Uterus (tissue), 4 donors: Measurements from ENCODE around the gene OFD1. TPM values are rescaled to one million over a fixed set of nuclear protein-coding genes. Genes with fewer than 3 reads are reported as not detected.

Experiments used
- DNase-seq, 2 donors: peaks; one replicate each; pipeline ENCODE4 v3.0.0-alpha.2; 2019 to 2020
- H3K27ac ChIP-seq, 2 donors: fragments of 200-600 bp; sonication (generic); 1 replicate in 1 of 2; 2 replicates in 1 of 2; pipeline ENCODE4 v1.5.1; 2016 to 2018
- H3K27me3 ChIP-seq, 2 donors: fragments of 200-600 bp; sonication (generic); one replicate each; pipeline ENCODE4 v1.5.1; 2018 to 2019; ENCODE audit warnings: control low read depth in 1 of 2
- H3K36me3 ChIP-seq, 2 donors: fragments of 200-600 bp; sonication (generic); one replicate each; pipeline ENCODE4 v1.5.1; 2019; ENCODE audit warnings: control low read depth in 1 of 2
- H3K4me1 ChIP-seq, 2 donors: fragments of 200-600 bp; sonication (generic); one replicate each; pipeline ENCODE4 v1.5.1; 2018 to 2019; ENCODE audit warnings: control low read depth in 1 of 2
- H3K4me3 ChIP-seq, 2 donors: fragments of 200-600 bp; sonication (generic); 1 replicate in 1 of 2; 2 replicates in 1 of 2; pipeline ENCODE4 v1.5.1; 2018 to 2019; ENCODE audit warnings: mild to moderate bottlenecking in 1 of 2
- H3K9me3 ChIP-seq, 2 donors: fragments of 200-600 bp; sonication (generic); one replicate each; pipeline ENCODE4 v1.5.1; 2019; ENCODE audit warnings: control low read depth in 1 of 2
- POLR2A ChIP-seq, 2 donors: fragments of 450-650 bp; IDR thresholded peaks; one replicate each; pipeline ENCODE4 v1.6.1; 2016; ENCODE audit warnings: antibody characterized with exemption in 2 of 2, mild to moderate bottlenecking in 1 of 2, moderate library complexity in 1 of 2
- intact Hi-C: fragments of 100-400 bp; cut with DNase I; formaldehyde crosslinking; loops from one replicate; pipeline ENCODE4 v1.15.1; 2023; ENCODE audit warnings: low total_unique reads
- total RNA-seq, 4 donors: library from RNA; depleted of rRNA in 3 of 4; stranded (reverse); fragments of >200 nt in 3 of 4; gene quantifications; one replicate each; pipeline versions ENCODE4 v1.1.0 to v1.2.4, GENCODE V29; 2014 to 2023
- TF ChIP-seq, protein P1 (sequence below), 4 experiments: fragments of 200-600 bp in 2 of 4; fragments of 450-650 bp in 2 of 4; sonication (generic) in 2 of 4; IDR thresholded peaks; one replicate each; pipeline ENCODE4 v1.5.1; 2016 to 2019; ENCODE audit warnings: antibody characterized with exemption in 4 of 4, mild to moderate bottlenecking in 2 of 4, moderate library complexity in 1 of 4
- donor health status: DM: yes; HTN: yes; CAD: no.

The OFD1 gene
- total RNA-seq, 4 donors from 2014 or later: 24.1 to 172 (median 49.7) TPM

DNA sequence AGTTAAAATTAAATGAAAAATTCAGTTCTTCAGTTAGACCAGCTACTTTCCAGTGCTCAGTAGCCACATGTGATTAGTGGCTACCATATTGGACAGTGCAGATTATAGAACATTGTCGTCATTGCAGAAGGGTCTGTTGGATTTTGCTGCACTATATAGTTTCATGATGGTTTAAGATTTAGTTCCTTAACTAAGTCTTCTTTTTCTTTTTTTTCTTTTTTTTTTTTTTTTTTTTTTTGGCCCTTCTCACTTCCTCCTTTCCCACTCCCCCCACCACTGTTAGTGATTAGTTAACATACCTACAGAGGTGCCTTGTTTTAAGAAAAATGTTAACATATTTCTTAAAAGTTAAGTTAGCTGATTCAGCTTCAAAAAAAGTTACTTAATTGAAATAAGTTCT lies 36.6 kb upstream of the OFD1 start:
- Histone ChIP-seq H3K36me3 (no peaks in the 10 kb centered on the region), H3K9me3 (no peaks in the 10 kb centered on the region), H3K4me3 (no peak overlapping the region), H3K4me1 (peaks cover 0 to 4% of the 10 kb centered on the region in 2 donors), H3K27me3 (no peaks in the 10 kb centered on the region), H3K27ac (no peak overlapping the region)
- intact Hi-C loops: no loop called here
- no peak for TF ChIP-seq POLR2A (IDR thresholded peaks at IDR 0.05)
- TF ChIP-seq, protein P1, sequence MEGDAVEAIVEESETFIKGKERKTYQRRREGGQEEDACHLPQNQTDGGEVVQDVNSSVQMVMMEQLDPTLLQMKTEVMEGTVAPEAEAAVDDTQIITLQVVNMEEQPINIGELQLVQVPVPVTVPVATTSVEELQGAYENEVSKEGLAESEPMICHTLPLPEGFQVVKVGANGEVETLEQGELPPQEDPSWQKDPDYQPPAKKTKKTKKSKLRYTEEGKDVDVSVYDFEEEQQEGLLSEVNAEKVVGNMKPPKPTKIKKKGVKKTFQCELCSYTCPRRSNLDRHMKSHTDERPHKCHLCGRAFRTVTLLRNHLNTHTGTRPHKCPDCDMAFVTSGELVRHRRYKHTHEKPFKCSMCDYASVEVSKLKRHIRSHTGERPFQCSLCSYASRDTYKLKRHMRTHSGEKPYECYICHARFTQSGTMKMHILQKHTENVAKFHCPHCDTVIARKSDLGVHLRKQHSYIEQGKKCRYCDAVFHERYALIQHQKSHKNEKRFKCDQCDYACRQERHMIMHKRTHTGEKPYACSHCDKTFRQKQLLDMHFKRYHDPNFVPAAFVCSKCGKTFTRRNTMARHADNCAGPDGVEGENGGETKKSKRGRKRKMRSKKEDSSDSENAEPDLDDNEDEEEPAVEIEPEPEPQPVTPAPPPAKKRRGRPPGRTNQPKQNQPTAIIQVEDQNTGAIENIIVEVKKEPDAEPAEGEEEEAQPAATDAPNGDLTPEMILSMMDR (IDR thresholded peaks at IDR 0.05): no peak
- DNase-seq: no peak

DNA sequence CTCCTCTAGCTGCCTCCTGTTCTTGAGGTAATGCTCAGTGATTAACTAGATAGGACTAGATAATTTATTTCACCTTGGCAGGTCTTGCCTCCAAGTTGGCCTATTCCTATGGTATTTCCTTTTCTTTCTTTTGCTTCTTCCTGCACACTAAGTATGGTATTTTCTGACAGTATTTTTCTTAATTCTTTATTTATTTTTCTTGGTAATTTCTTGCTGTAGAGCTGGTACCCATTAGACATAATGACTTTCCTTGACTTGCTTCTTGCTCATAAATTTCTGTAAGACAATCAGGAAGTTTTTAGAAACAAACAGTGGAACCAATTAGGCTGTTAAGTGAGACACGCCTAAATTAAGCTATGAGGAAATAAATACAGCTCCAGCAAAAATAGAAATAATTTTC lies 36.1 kb upstream of the OFD1 start:
- H3K27ac ChIP-seq: no peak overlapping the region
- peaks cover 0 to 4% of the 10 kb centered on the region in 2 donors for H3K4me1 ChIP-seq
- DNase-seq: no peak
- H3K9me3 ChIP-seq: no peaks in the 10 kb centered on the region
- intact Hi-C loops: no loop called here
- no peak for TF ChIP-seq POLR2A (IDR thresholded peaks at IDR 0.05)
- no peaks in the 10 kb centered on the region for H3K27me3 ChIP-seq
- no peaks in the 10 kb centered on the region for H3K36me3 ChIP-seq
- no peak overlapping the region for H3K4me3 ChIP-seq

DNA sequence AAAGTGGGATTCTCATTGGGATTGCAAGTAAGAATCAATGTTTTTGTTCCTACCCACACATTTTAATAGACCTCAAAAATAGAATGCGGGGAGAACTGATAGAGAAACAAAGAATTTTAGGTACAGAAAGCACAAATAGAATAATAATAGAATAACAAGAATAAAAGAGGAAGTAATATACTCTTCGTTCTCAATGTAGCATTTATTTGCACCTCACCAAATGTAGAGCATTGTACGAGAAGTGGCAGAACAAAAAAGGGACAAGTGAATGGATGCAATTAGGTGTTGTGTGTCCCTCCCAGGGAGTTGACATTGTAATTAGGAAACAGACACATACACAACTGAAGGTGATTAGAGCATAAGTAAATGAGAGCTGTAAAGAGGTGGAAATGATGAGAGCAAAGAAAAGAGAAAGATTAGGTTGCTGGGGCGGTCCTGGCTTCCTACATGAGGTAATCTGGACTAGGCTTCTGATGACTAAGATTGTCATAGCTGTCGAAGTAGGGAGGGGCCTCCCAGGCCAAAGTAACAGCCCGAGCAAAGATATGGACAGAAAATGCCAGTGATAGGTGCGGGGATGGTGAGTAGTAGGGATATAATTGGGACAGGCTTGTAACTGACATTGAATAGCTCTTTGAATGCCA lies 35.2 kb upstream of the OFD1 start:
- Histone ChIP-seq H3K4me1 (peaks cover 0 to 4% of the 10 kb centered on the region in 2 donors), H3K4me3 (no peak overlapping the region), H3K9me3 (no peaks in the 10 kb centered on the region), H3K27ac (no peak overlapping the region), H3K27me3 (no peaks in the 10 kb centered on the region), H3K36me3 (no peaks in the 10 kb centered on the region)
- no peak for DNase-seq
- intact Hi-C loops: no loop called here
- TF ChIP-seq, protein P1 (IDR thresholded peaks at IDR 0.05): no peak
- no peak for TF ChIP-seq POLR2A (IDR thresholded peaks at IDR 0.05)

DNA sequence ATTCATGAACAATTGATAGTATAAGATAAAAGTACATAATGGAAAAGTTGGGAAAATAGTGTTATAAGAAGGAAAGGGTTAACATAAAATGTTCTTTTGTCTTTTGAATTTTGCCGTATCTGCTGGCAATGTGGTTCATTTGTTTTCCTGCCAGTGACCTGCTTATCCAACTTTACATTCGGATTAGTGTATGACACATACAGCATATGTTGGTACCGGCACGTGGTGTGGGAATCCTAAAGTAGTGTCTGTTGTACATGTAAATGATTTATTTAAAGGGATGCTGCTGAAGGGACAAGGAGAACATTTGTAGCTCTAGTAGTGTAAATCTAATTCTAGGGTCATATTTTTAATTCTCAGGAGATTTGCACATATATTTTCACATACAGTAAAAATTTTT lies 34.2 kb upstream of the OFD1 start:
- Histone ChIP-seq H3K27ac (no peak overlapping the region), H3K4me3 (no peak overlapping the region), H3K27me3 (no peaks in the 10 kb centered on the region), H3K4me1 (peaks cover 0 to 4% of the 10 kb centered on the region in 2 donors), H3K9me3 (no peaks in the 10 kb centered on the region), H3K36me3 (no peaks in the 10 kb centered on the region)
- TF ChIP-seq, protein P1 (IDR thresholded peaks at IDR 0.05): no peak
- TF ChIP-seq POLR2A (IDR thresholded peaks at IDR 0.05): no peak
- DNase-seq: no peak
- intact Hi-C loops: no loop called here

DNA sequence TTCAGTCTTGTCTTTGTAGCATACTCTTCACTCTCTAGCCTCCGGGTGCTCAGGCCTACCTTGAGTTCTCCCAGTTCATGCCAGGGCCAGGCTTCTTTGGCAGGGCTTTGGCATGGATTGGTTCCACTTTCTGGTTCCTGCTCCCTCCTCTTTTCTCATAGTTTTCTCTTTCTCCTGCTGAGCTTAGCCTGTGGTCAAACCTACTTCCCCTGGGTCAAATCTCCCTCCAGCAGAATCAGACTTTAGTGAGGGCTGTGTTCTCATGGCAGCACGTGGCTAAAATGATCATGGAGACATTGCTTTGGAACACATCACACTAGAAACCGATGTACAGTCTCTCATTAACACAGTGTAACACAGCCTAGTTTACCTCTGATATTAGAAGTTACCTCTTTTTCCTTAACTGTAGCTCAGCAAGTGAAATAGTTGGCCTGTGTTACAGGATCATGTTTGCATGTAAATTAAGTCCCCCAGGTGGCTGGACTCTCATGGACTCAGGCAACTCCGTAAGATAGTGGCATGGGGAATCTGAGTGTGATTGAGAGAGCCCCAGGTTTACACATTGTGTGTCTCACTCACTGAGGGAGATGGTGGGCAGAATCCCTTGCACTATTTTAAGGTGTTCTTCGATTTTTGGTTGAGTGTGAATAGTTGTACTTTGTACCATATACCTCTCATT lies 32.3 kb upstream of the OFD1 start:
- TF ChIP-seq POLR2A (IDR thresholded peaks at IDR 0.05): no peak
- TF ChIP-seq, protein P1 (IDR thresholded peaks at IDR 0.05): no peak
- Histone ChIP-seq H3K27ac (no peak overlapping the region), H3K4me1 (peaks cover 0 to 4% of the 10 kb centered on the region in 2 donors), H3K4me3 (no peak overlapping the region), H3K27me3 (no peaks in the 10 kb centered on the region), H3K36me3 (no peaks in the 10 kb centered on the region), H3K9me3 (no peaks in the 10 kb centered on the region)
- no peak for DNase-seq
- intact Hi-C loops: no loop called here
